ENCODE results near the gene DOLPP1.

DOLPP1 gene

GRCh38 chr9:129094387-129095169 is 13.7 kb downstream of the DOLPP1 start:
- no peak for DNase-seq (ENCODE audit: low read depth)

GRCh38 chr9:129095170-129095667 is 14.3 kb downstream of the DOLPP1 start:
- no peak for DNase-seq (ENCODE audit: low read depth)

- no peak for DNase-seq (ENCODE audit: low read depth)
These were observed 15.0 kb downstream of the DOLPP1 start for GRCh38 chr9:129095908-129096307.

GRCh38 chr9:129097671-129098306 is 16.9 kb downstream of the DOLPP1 start:
- no peak for DNase-seq (ENCODE audit: low read depth)

- DNase-seq (ENCODE audit: low read depth) = no peak
These were observed 17.4 kb downstream of the DOLPP1 start for GRCh38 chr9:129098328-129098727.

- no peak for DNase-seq (ENCODE audit: low read depth)
These were observed 19.7 kb downstream of the DOLPP1 start for GRCh38 chr9:129100383-129101169.

GRCh38 chr9:129101279-129101678 is 20.4 kb downstream of the DOLPP1 start:
- DNase-seq (ENCODE audit: low read depth) = no peak

- DNase-seq (ENCODE audit: low read depth) = no peak
These were observed 21.2 kb downstream of the DOLPP1 start for GRCh38 chr9:129102095-129102525.

- no peak for DNase-seq (ENCODE audit: low read depth)
These were observed 22.1 kb downstream of the DOLPP1 start for GRCh38 chr9:129102791-129103594.

GRCh38 chr9:129103595-129103965 is 22.7 kb downstream of the DOLPP1 start:
- DNase-seq (ENCODE audit: low read depth) = no peak

GRCh38 chr9:129104051-129104450 is 23.1 kb downstream of the DOLPP1 start:
- no peak for DNase-seq (ENCODE audit: low read depth)

GRCh38 chr9:129105857-129106694 is 25.2 kb downstream of the DOLPP1 start:
- no peak for DNase-seq (ENCODE audit: low read depth)

- no peak for DNase-seq (ENCODE audit: low read depth)
These were observed 26.7 kb downstream of the DOLPP1 start for GRCh38 chr9:129107651-129108050.

GRCh38 chr9:129108083-129108804 is 27.3 kb downstream of the DOLPP1 start:
- no peak for DNase-seq (ENCODE audit: low read depth)

GRCh38 chr9:129108805-129109536 is 28.1 kb downstream of the DOLPP1 start:
- DNase-seq (ENCODE audit: low read depth) = no peak

- no peak for DNase-seq (ENCODE audit: low read depth)
These were observed 28.6 kb downstream of the DOLPP1 start for GRCh38 chr9:129109537-129109903.

GRCh38 chr9:129109952-129110739 is 29.2 kb downstream of the DOLPP1 start:
- DNase-seq (ENCODE audit: low read depth) = no peak

- DNase-seq (ENCODE audit: low read depth) = peak; percentile 91
These were observed 30.0 kb downstream of the DOLPP1 start, which contains the start of the genes CRAT and PTPA for GRCh38 chr9:129110740-129111527. Gene CRAT (minus strand): TSS chr9:129110793. CDS start chr9:129110509, 284 bp downstream. Gene PTPA (plus strand): TSS chr9:129111415. CDS start chr9:129111601, 186 bp downstream.
